GM12878 (cell line): Measurements from ENCODE around the gene ZC3H10. TPM values are rescaled to one million over a fixed set of nuclear protein-coding genes. Genes with fewer than 3 reads are reported as not detected.
A peak's percentile ranks its signal among the peaks of the same experiment; 100 is the strongest.

ENCODE experiments used
- ATF2 ChIP-seq: IDR thresholded peaks from 2 replicates; pipeline ENCODE4 v1.6.1; 2012; ENCODE audit warnings: low read length, inconsistent platforms
- CBFB ChIP-seq: IDR thresholded peaks from 2 replicates; pipeline ENCODE4 v1.6.1; 2016; ENCODE audit warnings: antibody characterized with exemption, low read depth
- CEBPB ChIP-seq, 2 experiments: fragments of 150-350 bp in 1 of 2; IDR thresholded peaks; 2 replicates each; pipeline ENCODE4 v1.6.1; 2012 to 2014; ENCODE audit warnings: low read depth in 2 of 2, low read length in 2 of 2, borderline replicate concordance in 1 of 2, inconsistent platforms in 1 of 2
- DPF2 ChIP-seq: fragments of 450-650 bp; IDR thresholded peaks from 2 replicates; pipeline ENCODE4 v1.6.1; 2017; ENCODE audit warnings: mild to moderate bottlenecking
- E2F8 ChIP-seq: fragments of 450-650 bp; IDR thresholded peaks from 2 replicates; pipeline ENCODE4 v1.6.1; 2018; ENCODE audit warnings: mild to moderate bottlenecking, low read depth, moderate library complexity; ENCODE audit not compliant: partially characterized antibody
- EP300 ChIP-seq, 2 experiments: fragments of 150-350 bp in 1 of 2; IDR thresholded peaks; 2 replicates each; pipeline ENCODE4 v1.6.1; 2011 to 2012; ENCODE audit warnings: low read depth in 2 of 2, low read length in 2 of 2, borderline replicate concordance in 1 of 2, improper control_type of control experiment in 1 of 2, inconsistent platforms in 1 of 2; ENCODE audit not compliant: control insufficient read depth in 1 of 2
- GATAD2B ChIP-seq: fragments of 450-650 bp; conservative IDR thresholded peaks from 2 replicates; pipeline ENCODE4 v1.6.1; 2017; ENCODE audit warnings: low read depth, mild to moderate bottlenecking, moderate library complexity
- MEF2A ChIP-seq: IDR thresholded peaks from 2 replicates; pipeline ENCODE4 v1.6.1; 2011; ENCODE audit warnings: low read depth, mild to moderate bottlenecking, low read length, moderate library complexity; ENCODE audit not compliant: insufficient read depth
- MTA3 ChIP-seq: IDR thresholded peaks from 2 replicates; pipeline ENCODE4 v1.6.1; 2012; ENCODE audit warnings: low read length, inconsistent platforms, borderline replicate concordance
- NKRF ChIP-seq: fragments of 450-650 bp; conservative IDR thresholded peaks from 2 replicates; pipeline ENCODE4 v1.6.1; 2017; ENCODE audit warnings: mild to moderate bottlenecking, moderate library complexity
- NR2F1 ChIP-seq: fragments of 450-650 bp; conservative IDR thresholded peaks from 2 replicates; pipeline ENCODE4 v1.6.1; 2017; ENCODE audit warnings: mild to moderate bottlenecking
- PAX8 ChIP-seq: fragments of 450-650 bp; IDR thresholded peaks from 2 replicates; pipeline ENCODE4 v1.6.1; 2017; ENCODE audit warnings: mild to moderate bottlenecking, moderate library complexity
- PKNOX1 ChIP-seq: fragments of 450-650 bp; IDR thresholded peaks from 2 replicates; pipeline ENCODE4 v1.6.1; 2016; ENCODE audit warnings: mild to moderate bottlenecking
- RAD51 ChIP-seq: fragments of 450-650 bp; IDR thresholded peaks from 2 replicates; pipeline ENCODE4 v1.6.1; 2016; ENCODE audit warnings: moderate library complexity, mild to moderate bottlenecking, inconsistent platforms
- SKIL ChIP-seq: fragments of 450-650 bp; IDR thresholded peaks from 2 replicates; pipeline ENCODE4 v1.6.1; 2017; ENCODE audit warnings: mild to moderate bottlenecking, low read depth, inconsistent platforms; ENCODE audit not compliant: poor library complexity, severe bottlenecking
- TCF12 ChIP-seq: IDR thresholded peaks from 2 replicates; pipeline ENCODE4 v1.6.1; 2011; ENCODE audit warnings: low read depth, mild to moderate bottlenecking, low read length
- ZNF217 ChIP-seq: fragments of 450-650 bp; IDR thresholded peaks from 2 replicates; pipeline ENCODE4 v1.6.1; 2017; ENCODE audit warnings: antibody characterized with exemption, mild to moderate bottlenecking
- ZNF622 ChIP-seq: fragments of 450-650 bp; IDR thresholded peaks from 2 replicates; pipeline ENCODE4 v1.6.1; 2017; ENCODE audit warnings: mild to moderate bottlenecking, inconsistent platforms
- polyA plus RNA-seq, 11 experiments: library from polyadenylated mRNA; depleted of rRNA in 4 of 11; unstranded in 6 of 11; stranded (reverse) in 5 of 11; fragments of >200 nt; fragmentation: Nextera tagmentation in 4 of 11; fragmentation: Illumina TruSeq in 1 of 11; extraction: Ambion mirVana in 4 of 11; extraction: Trizol in 1 of 11; gene quantifications; 1 replicate in 1 of 11; 2 replicates in 10 of 11; pipeline versions ENCODE4 v1.2.1 to v1.2.3, GENCODE V29; 2011 to 2016; ENCODE audit warnings: inconsistent platforms in 2 of 11, missing spikeins in 2 of 11, low read depth in 1 of 11
- total RNA-seq, 4 experiments: library from RNA; depleted of rRNA in 3 of 4; stranded (reverse); fragments of >200 nt in 3 of 4; fragmentation: Illumina TruSeq in 1 of 4; extraction: Trizol in 1 of 4; gene quantifications; 2 replicates each; pipeline versions ENCODE4 v1.2.1 to v1.2.3, GENCODE V29; 2013 to 2021

The ZC3H10 gene
- total and polyA plus RNA-seq, 10 of the 15 experiments (the other 5 are each of a cell fraction or from before 2014, with no cell fraction given), result 0.56 to 6.4 (median 3.7) TPM

GRCh38 chr12:56117778-56118687 lies at the start of gene ZC3H10 (continued):
- TF ChIP-seq SKIL, result no peak
- TF ChIP-seq CEBPB (IDR thresholded peaks at IDR 0.05; ENCODE audit: borderline replicate concordance in 1 of 2, low read depth in 2 of 2, low read length in 2 of 2), result no peak
- TF ChIP-seq ATF2, result peak; percentile 73
- TF ChIP-seq TCF12, result peak; percentile 64; the same call in 1 of the 2 replicates
- TF ChIP-seq NKRF, result peak; percentile 89
- TF ChIP-seq PKNOX1, result peak; percentile 83
- TF ChIP-seq ZNF217, result no peak
- TF ChIP-seq DPF2, result peak; percentile 73
- TF ChIP-seq ZNF622, result no peak
- TF ChIP-seq GATAD2B, result peak; percentile 70
- TF ChIP-seq RAD51, result no peak
- peak; percentile 84 for TF ChIP-seq MEF2A
- TF ChIP-seq E2F8, result peak; percentile 95
- TF ChIP-seq NR2F1, result peak; percentile 51
- TF ChIP-seq MTA3, result peak; percentile 99
- no peak for TF ChIP-seq EP300 (IDR thresholded peaks at IDR 0.05; ENCODE audit: borderline replicate concordance in 1 of 2, control insufficient read depth in 1 of 2, low read depth in 2 of 2, low read length in 2 of 2)
- no peak for TF ChIP-seq PAX8
- no peak; the same call in none of the 2 replicates for TF ChIP-seq CBFB
